ENCODE results near the gene GNB1. TPM values are rescaled to one million over a fixed set of nuclear protein-coding genes. Genes with fewer than 3 reads are reported as not detected.
"Not testable (repeated sequence)": the region's sequence is repeated elsewhere in the genome, so short reads cannot be mapped to it uniquely, and the experiment has no call there.

Gene GNB1
- total RNA-seq, 1 experiment from 2014 or later, result 49.3 TPM

GRCh38 chr1:1859970-1860697 lies 30.8 kb downstream of the GNB1 start:
- not testable (repeated sequence) for DNase-seq (ENCODE audit: low read depth)

- DNase-seq (ENCODE audit: low read depth), result peak; percentile 68
Observed at GRCh38 chr1:1858382-1859086, 32.4 kb downstream of the GNB1 start.

GRCh38 chr1:1857096-1857703 lies 33.7 kb downstream of the GNB1 start:
- no peak for DNase-seq (ENCODE audit: low read depth)

GRCh38 chr1:1856161-1856560 lies 34.7 kb downstream of the GNB1 start:
- DNase-seq (ENCODE audit: low read depth), result not testable (repeated sequence)

GRCh38 chr1:1853593-1854257 lies 37.2 kb downstream of the GNB1 start:
- DNase-seq (ENCODE audit: low read depth), result no peak

- DNase-seq (ENCODE audit: low read depth), result no peak
Observed at GRCh38 chr1:1852619-1853414, 38.1 kb downstream of the GNB1 start.

- DNase-seq (ENCODE audit: low read depth), result no peak
Observed at GRCh38 chr1:1847890-1848289, 43.0 kb downstream of the GNB1 start.

- no peak for DNase-seq (ENCODE audit: low read depth)
Observed at GRCh38 chr1:1847061-1847850, 43.6 kb downstream of the GNB1 start.

GRCh38 chr1:1846386-1846918 lies 44.4 kb downstream of the GNB1 start:
- DNase-seq (ENCODE audit: low read depth), result no peak

GRCh38 chr1:1842360-1843146 lies 48.3 kb downstream of the GNB1 start:
- DNase-seq (ENCODE audit: low read depth), result no peak

GRCh38 chr1:1841575-1841995 lies 49.3 kb downstream of the GNB1 start:
- DNase-seq (ENCODE audit: low read depth), result no peak

- DNase-seq (ENCODE audit: low read depth), result no peak
Observed at GRCh38 chr1:1839311-1839965, 51.4 kb downstream of the GNB1 start.

- no peak for DNase-seq (ENCODE audit: low read depth)
Observed at GRCh38 chr1:1836119-1836518, 54.8 kb downstream of the GNB1 start.

- DNase-seq (ENCODE audit: low read depth), result no peak
Observed at GRCh38 chr1:1835546-1835945, 55.3 kb downstream of the GNB1 start.

- no peak for DNase-seq (ENCODE audit: low read depth)
Observed at GRCh38 chr1:1833916-1834325, 57.0 kb downstream of the GNB1 start.

- DNase-seq (ENCODE audit: low read depth), result no peak
Observed at GRCh38 chr1:1833456-1833855, 57.4 kb downstream of the GNB1 start.

- DNase-seq (ENCODE audit: low read depth), result no peak
Observed at GRCh38 chr1:1832820-1833219, 58.1 kb downstream of the GNB1 start.

GRCh38 chr1:1832166-1832565 lies 58.7 kb downstream of the GNB1 start:
- DNase-seq (ENCODE audit: low read depth), result no peak

All from Daoy (cell line).